Fibroblast of villous mesenchyme (primary cell): ENCODE results near the gene PTPRU. TPM values are rescaled to one million over a fixed set of nuclear protein-coding genes. Genes with fewer than 3 reads are reported as not detected.

Source experiments
- DNase-seq: peaks from one replicate; pipeline ENCODE4 v3.0.0-alpha.2; 2010; ENCODE audit warnings: low read depth
- H3K4me3 ChIP-seq: 2 replicates; pipeline ENCODE4 v1.5.1; 2011; ENCODE audit warnings: low read depth, mild to moderate bottlenecking, low read length
- CTCF ChIP-seq: IDR thresholded peaks from 2 replicates; pipeline ENCODE4 v1.5.1; 2012; ENCODE audit warnings: low read depth, mild to moderate bottlenecking, low read length; ENCODE audit not compliant: insufficient read depth
- total RNA-seq: library from RNA; depleted of rRNA; stranded (reverse); fragments of >200 nt; gene quantifications from 2 replicates; pipeline ENCODE4 v1.2.3, GENCODE V29; 2012

Gene PTPRU
- total RNA-seq, 1 donor = 6.9 TPM

GRCh38 chr1:29197590-29197924, 38.8 kb upstream of the PTPRU start:
- peak; percentile 64 for DNase-seq
- H3K4me3 ChIP-seq = no peak overlapping the region
- TF ChIP-seq CTCF = peak; percentile 57

GRCh38 chr1:29197993-29198392, 38.3 kb upstream of the PTPRU start:
- no peak for TF ChIP-seq CTCF
- DNase-seq = no peak
- no peak overlapping the region for H3K4me3 ChIP-seq

- peak; percentile 51 for DNase-seq
- no peak for TF ChIP-seq CTCF
These were observed 35.3 kb upstream of the PTPRU start for GRCh38 chr1:29200906-29201594.

GRCh38 chr1:29201595-29202051, 34.7 kb upstream of the PTPRU start:
- H3K4me3 ChIP-seq = no peak overlapping the region
- DNase-seq = no peak
- no peak for TF ChIP-seq CTCF

More at GRCh38 chr1:29200906-29201594, 35.3 kb upstream of the PTPRU start:
- no peak overlapping the region for H3K4me3 ChIP-seq

GRCh38 chr1:29202053-29202452, 34.3 kb upstream of the PTPRU start:
- no peak overlapping the region for H3K4me3 ChIP-seq
- TF ChIP-seq CTCF = no peak
- DNase-seq = no peak

GRCh38 chr1:29202584-29203340, 33.6 kb upstream of the PTPRU start:
- peak; percentile 98 for DNase-seq
- peak; percentile 97 for TF ChIP-seq CTCF
- no peak overlapping the region for H3K4me3 ChIP-seq

- DNase-seq = no peak
- no peak overlapping the region for H3K4me3 ChIP-seq
- no peak for TF ChIP-seq CTCF
These were observed 27.9 kb upstream of the PTPRU start for GRCh38 chr1:29208442-29208841.
